Stomach (tissue), 9 donors: ENCODE results near the gene TEX13B. TPM values are rescaled to one million over a fixed set of nuclear protein-coding genes. Genes with fewer than 3 reads are reported as not detected.

Experiments
- DNase-seq, 2 donors: peaks; one replicate each; pipeline versions ENCODE4 v3.0.0 to v3.0.0-alpha.2; 2013 to 2019
- H3K27ac ChIP-seq, 5 donors: fragments of 200-600 bp in 4 of 5; sonication (generic) in 4 of 5; one replicate each; pipeline ENCODE4 v1.5.1; 2013 to 2019; ENCODE audit warnings: mild to moderate bottlenecking in 1 of 5, moderate library complexity in 1 of 5
- H3K27me3 ChIP-seq, 3 donors: fragments of 200-600 bp; sonication (generic); one replicate each; pipeline ENCODE4 v1.5.1; 2017 to 2019; ENCODE audit warnings: mixed run types in 1 of 3
- H3K36me3 ChIP-seq, 4 donors: fragments of 200-600 bp; sonication (generic); 1 replicate in 3 of 4; 2 replicates in 1 of 4; pipeline ENCODE4 v1.5.1; 2016 to 2019
- H3K4me1 ChIP-seq, 4 donors: fragments of 200-600 bp; sonication (generic); one replicate each; pipeline ENCODE4 v1.5.1; 2016 to 2019
- H3K4me3 ChIP-seq, 4 donors: fragments of 200-600 bp; sonication (generic) in 3 of 4; one replicate each; pipeline ENCODE4 v1.5.1; 2016 to 2019; ENCODE audit warnings: mild to moderate bottlenecking in 1 of 4
- H3K9me3 ChIP-seq, 4 donors: fragments of 200-600 bp; sonication (generic); one replicate each; pipeline ENCODE4 v1.5.1; 2016 to 2019
- CTCF ChIP-seq, 7 experiments: fragments of 450-650 bp in 4 of 7; fragments of 200-600 bp in 3 of 7; sonication (generic) in 3 of 7; IDR thresholded peaks; one replicate each; pipeline ENCODE4 v1.5.1; 2016 to 2019; ENCODE audit warnings: antibody characterized with exemption in 7 of 7, control low read depth in 2 of 7, mild to moderate bottlenecking in 1 of 7
- EP300 ChIP-seq: sonication (generic); formaldehyde crosslinking; IDR thresholded peaks from one replicate; pipeline ENCODE4 v1.6.1; 2017; ENCODE audit warnings: antibody characterized with exemption
- POLR2A ChIP-seq, 4 donors: fragments of 450-650 bp; IDR thresholded peaks; one replicate each; pipeline ENCODE4 v1.6.1; 2016; ENCODE audit warnings: antibody characterized with exemption in 4 of 4, control low read depth in 2 of 4, mild to moderate bottlenecking in 1 of 4, moderate library complexity in 1 of 4
- POLR2AphosphoS5 ChIP-seq, 3 donors: sonication (generic); formaldehyde crosslinking; IDR thresholded peaks; one replicate each; pipeline ENCODE4 v1.6.1; 2016; ENCODE audit warnings: antibody characterized with exemption in 3 of 3
- WGBS, 5 donors: extraction: QIAGEN DNeasy Blood & Tissue Kit in 3 of 5; methylation state at CpG; one replicate each; pipeline versions ENCODE4 v1.1.5 to v1.1.7; 2013 to 2018; 5-methylcytosine and 5-hydroxymethylcytosine counted together
- intact Hi-C: fragments of 100-400 bp; cut with DNase I; formaldehyde crosslinking; loops from one replicate; pipeline ENCODE4 v1.15.1; 2023; ENCODE audit warnings: low total_unique reads
- polyA plus RNA-seq, 3 donors: library from polyadenylated mRNA; stranded (reverse); fragments of 200-250 nt; gene quantifications; one replicate each; pipeline ENCODE4 v1.2.3, GENCODE V29; 2013
- total RNA-seq, 5 donors: library from RNA; depleted of rRNA; stranded (reverse); fragments of >200 nt; gene quantifications; one replicate each; pipeline versions ENCODE4 v1.1.0 to v1.2.3, GENCODE V29; 2014 to 2016
- donor health status: healthy with polysubstance abuse.
- donor health status: Bipolar disorder and iron deficiency.
- donor health status: healthy.

The TEX13B gene
- total and polyA plus RNA-seq, 8 donors, result not detected

- Histone ChIP-seq H3K27me3 (peaks cover 0 to 4% (median 0%) of the 10 kb centered on the region in 3 donors), H3K27ac (no peak overlapping the region), H3K9me3 (peaks cover 0 to 3% (median 0%) of the 10 kb centered on the region in 4 donors), H3K36me3 (no peaks in the 10 kb centered on the region), H3K4me3 (no peak overlapping the region), H3K4me1 (no peaks in the 10 kb centered on the region)
- intact Hi-C loops, result no loop called here
- no peak for DNase-seq
- WGBS, 5 donors, result 55 to 93% (median 84%) methylated on average over 2 to 4 of the region's 4 CpGs
- TF ChIP-seq POLR2A (IDR thresholded peaks at IDR 0.05) (no peak), POLR2AphosphoS5 (IDR thresholded peaks at IDR 0.05) (no peak), EP300 (no peak), CTCF (IDR thresholded peaks at IDR 0.05) (no peak)
Measured at GRCh38 chrX:108018656-108019381, 36.6 kb upstream of the TEX13B start.

- no peak overlapping the region for H3K4me3 ChIP-seq
Measured at GRCh38 chrX:108001218-108001814, 19.1 kb upstream of the TEX13B start.

GRCh38 chrX:108000751-108001150 is 18.6 kb upstream of the TEX13B start:
- DNase-seq, result no peak
- Histone ChIP-seq H3K4me3 (no peak overlapping the region), H3K36me3 (no peaks in the 10 kb centered on the region), H3K27me3 (peaks cover 0 to 5% (median 0%) of the 10 kb centered on the region in 3 donors), H3K4me1 (no peaks in the 10 kb centered on the region), H3K9me3 (peaks cover 0 to 5% (median 2%) of the 10 kb centered on the region in 4 donors), H3K27ac (no peak overlapping the region)
- TF ChIP-seq EP300 (no peak), CTCF (IDR thresholded peaks at IDR 0.05) (no peak), POLR2AphosphoS5 (IDR thresholded peaks at IDR 0.05) (no peak), POLR2A (IDR thresholded peaks at IDR 0.05) (no peak)
- 53 to 100% (median 73%) methylated on average over 1 to 2 of the region's 2 CpGs for WGBS, 5 donors
- intact Hi-C loops, result no loop called here

More at GRCh38 chrX:108001218-108001814, 19.1 kb upstream of the TEX13B start:
- intact Hi-C loops, result no loop called here
- DNase-seq, result peak in 1 of 2 donors; percentile 45
- TF ChIP-seq POLR2A (IDR thresholded peaks at IDR 0.05) (no peak), CTCF (IDR thresholded peaks at IDR 0.05) (peak in 3 of 7 experiments; percentile 18 to 24 (median 22)), POLR2AphosphoS5 (IDR thresholded peaks at IDR 0.05) (no peak), EP300 (no peak)
- Histone ChIP-seq H3K9me3 (peaks cover 0 to 5% (median 2%) of the 10 kb centered on the region in 4 donors), H3K27me3 (no peaks in the 10 kb centered on the region), H3K27ac (no peak overlapping the region), H3K36me3 (no peaks in the 10 kb centered on the region), H3K4me1 (no peaks in the 10 kb centered on the region)
- WGBS, 5 donors, result 20 to 29% (median 26%) methylated on average over 10 to 11 of the region's 11 CpGs

GRCh38 chrX:107996124-107996523 is 14.0 kb upstream of the TEX13B start:
- 56 to 86% (median 81%) methylated on average over 4 to 6 of the region's 6 CpGs for WGBS, 5 donors
- peaks cover 0 to 5% (median 2%) of the 10 kb centered on the region in 4 donors for H3K9me3 ChIP-seq
- H3K27me3 ChIP-seq, result peaks cover 0 to 7% (median 0%) of the 10 kb centered on the region in 3 donors
- no peak for TF ChIP-seq CTCF (IDR thresholded peaks at IDR 0.05)
- TF ChIP-seq POLR2AphosphoS5 (IDR thresholded peaks at IDR 0.05), result no peak
- no peak for TF ChIP-seq EP300
- no peak for TF ChIP-seq POLR2A (IDR thresholded peaks at IDR 0.05)
- no peak for DNase-seq
- intact Hi-C loops, result no loop called here
- H3K4me3 ChIP-seq, result no peak overlapping the region
- no peaks in the 10 kb centered on the region for H3K4me1 ChIP-seq
- H3K36me3 ChIP-seq, result no peaks in the 10 kb centered on the region
- no peak overlapping the region for H3K27ac ChIP-seq
